Esophagus muscularis mucosa (tissue), 3 donors: ENCODE measurements around the gene PLXNA1.

Experiments used
- EP300 ChIP-seq: sonication (generic); formaldehyde crosslinking; IDR thresholded peaks from one replicate; pipeline ENCODE4 v1.6.1; 2017; ENCODE audit warnings: antibody characterized with exemption
- TF ChIP-seq, protein P1 (sequence below), 3 experiments: fragments of 200-600 bp in 2 of 3; fragments of 450-650 bp in 1 of 3; sonication (generic) in 2 of 3; IDR thresholded peaks; one replicate each; pipeline ENCODE4 v1.5.1; 2017 to 2019; ENCODE audit warnings: antibody characterized with exemption in 3 of 3, mild to moderate bottlenecking in 2 of 3, moderate library complexity in 1 of 3

DNA sequence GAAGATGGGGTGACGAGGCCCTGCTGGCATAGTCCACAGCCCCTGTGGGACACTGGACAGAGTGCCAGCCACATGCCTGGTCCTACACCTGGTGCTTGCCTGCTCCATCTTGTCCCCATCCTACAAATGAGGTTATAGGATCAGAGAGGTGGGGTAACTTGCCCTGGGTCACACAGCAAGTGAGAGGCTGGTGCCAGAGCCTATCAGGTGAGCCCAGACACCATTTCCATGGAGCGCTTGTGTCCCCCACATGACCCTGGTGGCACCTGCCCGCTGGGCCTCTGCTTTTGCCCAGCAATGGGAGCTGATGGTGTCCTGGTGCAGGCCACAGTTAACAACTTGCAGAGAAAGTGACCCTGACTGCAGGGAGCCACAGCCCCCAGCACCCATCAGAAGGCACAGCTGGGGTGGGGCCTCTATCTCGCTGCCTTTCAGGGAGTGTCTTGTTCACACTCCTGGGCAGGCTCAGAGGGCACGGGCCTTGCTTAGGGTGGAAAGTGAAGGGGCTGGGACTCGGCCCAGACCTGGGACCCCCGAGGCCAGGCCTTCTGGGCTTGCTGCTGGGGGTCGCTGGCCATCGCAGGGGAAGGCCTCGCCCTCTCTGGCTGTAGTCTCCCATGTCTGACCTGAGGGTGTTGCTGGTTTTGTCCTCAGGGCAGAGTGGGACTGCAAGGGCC, 7.2 kb downstream of the PLXNA1 start:
- TF ChIP-seq EP300, result no peak
- TF ChIP-seq, protein P1, sequence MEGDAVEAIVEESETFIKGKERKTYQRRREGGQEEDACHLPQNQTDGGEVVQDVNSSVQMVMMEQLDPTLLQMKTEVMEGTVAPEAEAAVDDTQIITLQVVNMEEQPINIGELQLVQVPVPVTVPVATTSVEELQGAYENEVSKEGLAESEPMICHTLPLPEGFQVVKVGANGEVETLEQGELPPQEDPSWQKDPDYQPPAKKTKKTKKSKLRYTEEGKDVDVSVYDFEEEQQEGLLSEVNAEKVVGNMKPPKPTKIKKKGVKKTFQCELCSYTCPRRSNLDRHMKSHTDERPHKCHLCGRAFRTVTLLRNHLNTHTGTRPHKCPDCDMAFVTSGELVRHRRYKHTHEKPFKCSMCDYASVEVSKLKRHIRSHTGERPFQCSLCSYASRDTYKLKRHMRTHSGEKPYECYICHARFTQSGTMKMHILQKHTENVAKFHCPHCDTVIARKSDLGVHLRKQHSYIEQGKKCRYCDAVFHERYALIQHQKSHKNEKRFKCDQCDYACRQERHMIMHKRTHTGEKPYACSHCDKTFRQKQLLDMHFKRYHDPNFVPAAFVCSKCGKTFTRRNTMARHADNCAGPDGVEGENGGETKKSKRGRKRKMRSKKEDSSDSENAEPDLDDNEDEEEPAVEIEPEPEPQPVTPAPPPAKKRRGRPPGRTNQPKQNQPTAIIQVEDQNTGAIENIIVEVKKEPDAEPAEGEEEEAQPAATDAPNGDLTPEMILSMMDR (IDR thresholded peaks at IDR 0.05), result no peak
